Astrocyte (in vitro differentiated cells and primary cell): ENCODE results near the gene STAT3. TPM values are rescaled to one million over a fixed set of nuclear protein-coding genes. Genes with fewer than 3 reads are reported as not detected.

Experiments
- DNase-seq: peaks from one replicate; pipeline ENCODE4 v3.0.0-alpha.2; 2010; ENCODE audit warnings: low read depth
- FAIRE-seq: peaks from 2 replicates; lab custom pipeline; 2011; peaks lifted over from hg19 to GRCh38; lab: Jason Lieb, UNC
- H2AFZ ChIP-seq: 2 replicates; pipeline ENCODE4 v1.6.0; 2012; ENCODE audit warnings: low read depth, low read length, inconsistent platforms
- H3K27ac ChIP-seq: 2 replicates; pipeline ENCODE4 v1.5.1; 2011; ENCODE audit warnings: low read depth, low read length, inconsistent platforms
- H3K27me3 ChIP-seq: 2 replicates; pipeline ENCODE4 v1.6.0; 2011; ENCODE audit warnings: low read length, inconsistent platforms; ENCODE audit not compliant: insufficient read depth
- H3K36me3 ChIP-seq: 2 replicates; pipeline ENCODE4 v1.5.1; 2011; ENCODE audit warnings: low read length, inconsistent platforms; ENCODE audit not compliant: insufficient read depth
- H3K4me1 ChIP-seq: 2 replicates; pipeline ENCODE4 v1.5.1; 2011; ENCODE audit warnings: low read length, inconsistent platforms; ENCODE audit not compliant: insufficient read depth
- H3K4me2 ChIP-seq: 2 replicates; pipeline ENCODE4 v1.6.0; 2012; ENCODE audit warnings: low read length, inconsistent platforms
- H3K4me3 ChIP-seq: 2 replicates; pipeline ENCODE4 v1.5.1; 2011; ENCODE audit warnings: low read depth, mild to moderate bottlenecking, low read length, inconsistent platforms; ENCODE audit not compliant: insufficient read depth
- H3K79me2 ChIP-seq: 2 replicates; pipeline ENCODE4 v1.6.0; 2012; ENCODE audit warnings: mild to moderate bottlenecking, low read length, inconsistent platforms; ENCODE audit not compliant: insufficient read depth
- H3K9ac ChIP-seq: 2 replicates; pipeline ENCODE4 v1.6.0; 2012; ENCODE audit warnings: mild to moderate bottlenecking, low read length, inconsistent platforms
- H3K9me3 ChIP-seq: 2 replicates; pipeline ENCODE4 v1.5.1; 2012; ENCODE audit warnings: low read depth, mild to moderate bottlenecking, low read length, inconsistent platforms; ENCODE audit not compliant: insufficient read depth
- H4K20me1 ChIP-seq: 2 replicates; pipeline ENCODE4 v1.6.0; 2012; ENCODE audit warnings: low read length, inconsistent platforms; ENCODE audit not compliant: insufficient read depth
- H3K27ac Mint-ChIP-seq: one replicate; pipeline ENCODE4 v1.8.0; 2021; ENCODE audit warnings: mild to moderate bottlenecking, mixed read lengths; ENCODE audit not compliant: unreplicated experiment
- H3K27me3 Mint-ChIP-seq: one replicate; pipeline ENCODE4 v1.8.0; 2021; ENCODE audit warnings: low read depth, mixed read lengths; ENCODE audit not compliant: unreplicated experiment
- H3K36me3 Mint-ChIP-seq: one replicate; pipeline ENCODE4 v1.8.0; 2021; ENCODE audit warnings: low read depth, mixed read lengths; ENCODE audit not compliant: unreplicated experiment
- H3K4me1 Mint-ChIP-seq: one replicate; pipeline ENCODE4 v1.8.0; 2021; ENCODE audit warnings: low read depth, mixed read lengths; ENCODE audit not compliant: unreplicated experiment
- H3K4me3 Mint-ChIP-seq: one replicate; pipeline ENCODE4 v1.8.0; 2021; ENCODE audit warnings: mild to moderate bottlenecking, moderate library complexity, mixed read lengths; ENCODE audit not compliant: unreplicated experiment
- H3K9me3 Mint-ChIP-seq: one replicate; pipeline ENCODE4 v1.8.0; 2021; ENCODE audit warnings: mild to moderate bottlenecking, mixed read lengths; ENCODE audit not compliant: unreplicated experiment
- CTCF ChIP-seq: IDR thresholded peaks from 2 replicates; pipeline ENCODE4 v1.5.1; 2011; ENCODE audit warnings: low read depth, mild to moderate bottlenecking, inconsistent platforms, low read length, moderate library complexity; ENCODE audit not compliant: insufficient read depth
- EZH2 ChIP-seq: IDR thresholded peaks from 2 replicates; pipeline ENCODE4 v1.6.1; 2012; ENCODE audit warnings: mild to moderate bottlenecking, low read length, inconsistent platforms; ENCODE audit not compliant: insufficient read depth
- total RNA-seq: library from RNA; stranded (reverse); gene quantifications from 2 replicates; pipeline ENCODE4 v1.2.1, GENCODE V29; 2021

The STAT3 gene
- total RNA-seq, 1 donor from 2014 or later = 145 TPM

- Histone ChIP-seq H3K4me1 (peaks cover 21% of the 10 kb centered on the region), H3K36me3 (peaks cover 18% of the 10 kb centered on the region), H2AFZ (no peak overlapping the region), H3K27ac (no peak overlapping the region), H3K9ac (no peak overlapping the region), H3K4me2 (peak overlapping the region; percentile 23), H4K20me1 (peaks cover 66% of the 10 kb centered on the region), H3K4me3 (no peak overlapping the region), H3K79me2 (peaks cover 8% of the 10 kb centered on the region), H3K9me3 (no peaks in the 10 kb centered on the region), H3K27me3 (no peaks in the 10 kb centered on the region)
- Mint-ChIP-seq H3K4me3 (peak overlapping the region; percentile 40), H3K27ac (no peak overlapping the region), H3K36me3 (peaks cover 37% of the 10 kb centered on the region), H3K4me1 (peaks cover 25% of the 10 kb centered on the region), H3K9me3 (no peaks in the 10 kb centered on the region), H3K27me3 (no peaks in the 10 kb centered on the region)
- no peak for FAIRE-seq
- TF ChIP-seq CTCF (no peak), EZH2 (no peak)
- DNase-seq = peak; percentile 67
These were observed 45.8 kb downstream of the STAT3 start for GRCh38 chr17:42342242-42343008.

GRCh38 chr17:42341568-42341967 is 46.7 kb downstream of the STAT3 start:
- H3K9me3 Mint-ChIP-seq = no peaks in the 10 kb centered on the region
- H3K36me3 ChIP-seq = peaks cover 23% of the 10 kb centered on the region
- no peak overlapping the region for H3K4me3 ChIP-seq
- H3K27ac ChIP-seq = no peak overlapping the region
- DNase-seq (no peak), FAIRE-seq (no peak)
- peaks cover 39% of the 10 kb centered on the region for H3K36me3 Mint-ChIP-seq
- H3K4me3 Mint-ChIP-seq = no peak overlapping the region
- H3K9ac ChIP-seq = no peak overlapping the region
- peaks cover 7% of the 10 kb centered on the region for H3K79me2 ChIP-seq
- H3K4me2 ChIP-seq = no peak overlapping the region
- no peak for TF ChIP-seq EZH2
- TF ChIP-seq CTCF = no peak
- H3K4me1 ChIP-seq = peaks cover 18% of the 10 kb centered on the region
- H3K4me1 Mint-ChIP-seq = peaks cover 21% of the 10 kb centered on the region
- no peaks in the 10 kb centered on the region for H3K27me3 Mint-ChIP-seq
- no peak overlapping the region for H2AFZ ChIP-seq
- H4K20me1 ChIP-seq = peaks cover 62% of the 10 kb centered on the region
- H3K27ac Mint-ChIP-seq = peak overlapping the region; percentile 9
- no peaks in the 10 kb centered on the region for H3K27me3 ChIP-seq
- no peaks in the 10 kb centered on the region for H3K9me3 ChIP-seq

- peaks cover 14% of the 10 kb centered on the region for H3K4me1 ChIP-seq
- H3K27ac Mint-ChIP-seq = peak overlapping the region; percentile 9
- no peak overlapping the region for H3K9ac ChIP-seq
- no peak for TF ChIP-seq CTCF
- no peak for TF ChIP-seq EZH2
- no peak overlapping the region for H3K4me3 ChIP-seq
- H3K4me3 Mint-ChIP-seq = no peak overlapping the region
- no peaks in the 10 kb centered on the region for H3K79me2 ChIP-seq
- peaks cover 25% of the 10 kb centered on the region for H3K36me3 ChIP-seq
- H3K27ac ChIP-seq = no peak overlapping the region
- H3K4me2 ChIP-seq = no peak overlapping the region
- H2AFZ ChIP-seq = no peak overlapping the region
- H3K4me1 Mint-ChIP-seq = peaks cover 19% of the 10 kb centered on the region
- H3K9me3 ChIP-seq = no peaks in the 10 kb centered on the region
- DNase-seq = no peak
- no peak for FAIRE-seq
- no peaks in the 10 kb centered on the region for H3K9me3 Mint-ChIP-seq
- H3K36me3 Mint-ChIP-seq = peaks cover 39% of the 10 kb centered on the region
- H3K27me3 ChIP-seq = no peaks in the 10 kb centered on the region
- H3K27me3 Mint-ChIP-seq = no peaks in the 10 kb centered on the region
- peaks cover 60% of the 10 kb centered on the region for H4K20me1 ChIP-seq
These were observed 47.5 kb downstream of the STAT3 start for GRCh38 chr17:42340691-42341127.
